ENCODE data around the gene PVR. TPM values are rescaled to one million over a fixed set of nuclear protein-coding genes. Genes with fewer than 3 reads are reported as not detected.
"Not testable (repeated sequence)": the region's sequence is repeated elsewhere in the genome, so short reads cannot be mapped to it uniquely, and the experiment has no call there.

PVR gene
- total RNA-seq, 1 experiment from 2014 or later: 42.3 TPM

- H3K27me3 ChIP-seq (ENCODE audit: control insufficient read depth, insufficient read depth, low read length); H3K36me3 ChIP-seq (replicated peaks; ENCODE audit: control insufficient read depth, insufficient read depth, low read length); H3K4me3 ChIP-seq (ENCODE audit: insufficient read depth, low read depth, low read length): not testable (repeated sequence)
- peak; percentile 56 for DNase-seq
Measured at GRCh38 chr19:44610497-44610896, 33.2 kb upstream of the PVR start.

- DNase-seq: no peak
Measured at GRCh38 chr19:44611812-44612295, 31.9 kb upstream of the PVR start.

DNA sequence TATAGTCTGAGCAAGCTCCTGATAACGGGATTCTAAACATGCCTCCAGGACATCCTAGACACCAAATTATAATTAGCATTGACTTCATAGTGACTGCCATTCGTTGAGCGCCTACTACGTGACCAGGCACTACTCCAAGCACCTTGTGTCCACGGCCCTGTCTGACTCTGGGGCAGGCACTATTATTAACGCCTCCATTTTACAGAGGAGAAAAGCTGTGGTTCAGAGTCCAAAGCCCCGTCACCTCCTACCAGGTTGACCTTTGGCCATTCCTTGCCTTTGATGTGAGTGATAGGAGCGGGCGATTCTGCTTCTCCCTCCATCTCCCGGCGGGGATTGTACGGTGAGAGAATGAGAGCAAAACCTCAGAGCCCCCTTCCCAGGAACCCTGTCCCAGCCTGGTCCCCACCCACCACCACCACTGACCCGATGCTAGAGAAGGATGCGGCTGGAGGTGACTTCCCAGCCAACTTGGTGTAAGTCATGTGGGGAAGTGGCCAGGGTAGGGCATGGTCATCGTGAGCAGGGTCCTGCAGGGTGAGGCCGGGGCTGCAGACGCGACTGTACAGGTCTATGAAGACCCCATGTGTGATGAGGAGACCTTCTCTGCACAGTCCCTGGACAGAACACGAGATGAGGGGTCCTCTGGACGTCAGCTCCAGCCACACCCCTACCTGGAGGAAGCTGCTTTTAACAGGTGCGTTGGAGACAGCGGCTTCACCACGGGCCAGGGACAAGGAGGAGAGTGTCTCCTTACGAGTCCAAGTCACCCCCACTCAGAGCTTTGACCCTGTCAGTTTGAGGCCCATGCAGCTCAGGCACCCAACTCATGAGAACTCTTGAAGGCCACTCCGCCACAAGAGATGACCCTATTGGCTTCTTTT lies 30.2 kb upstream of the PVR start, which contains the start of gene IGSF23:
Gene IGSF23, plus strand, starts transcription at position 269 of the 884 bp plus-strand sequence. Its CDS starts 83 bp downstream, at position 352.
- DNase-seq: no peak
- Histone ChIP-seq H3K4me3 (ENCODE audit: insufficient read depth, low read depth, low read length) (no peak within 1 kb of the TSS), H3K36me3 (replicated peaks; ENCODE audit: control insufficient read depth, insufficient read depth, low read length) (no peaks in the 10 kb centered on the region), H3K27me3 (ENCODE audit: control insufficient read depth, insufficient read depth, low read length) (no peaks in the 10 kb centered on the region)

More at GRCh38 chr19:44611812-44612295, 31.9 kb upstream of the PVR start:
- no peaks in the 10 kb centered on the region for H3K36me3 ChIP-seq (replicated peaks; ENCODE audit: control insufficient read depth, insufficient read depth, low read length)
- no peaks in the 10 kb centered on the region for H3K27me3 ChIP-seq (ENCODE audit: control insufficient read depth, insufficient read depth, low read length)
- no peak overlapping the region for H3K4me3 ChIP-seq (ENCODE audit: insufficient read depth, low read depth, low read length)

- H3K4me3 ChIP-seq (ENCODE audit: insufficient read depth, low read depth, low read length): no peak overlapping the region
- no peaks in the 10 kb centered on the region for H3K27me3 ChIP-seq (ENCODE audit: control insufficient read depth, insufficient read depth, low read length)
- no peak for DNase-seq
- no peaks in the 10 kb centered on the region for H3K36me3 ChIP-seq (replicated peaks; ENCODE audit: control insufficient read depth, insufficient read depth, low read length)
Measured at GRCh38 chr19:44614313-44614712, 29.4 kb upstream of the PVR start.

- Histone ChIP-seq H3K36me3 (replicated peaks; ENCODE audit: control insufficient read depth, insufficient read depth, low read length) (no peaks in the 10 kb centered on the region), H3K4me3 (ENCODE audit: insufficient read depth, low read depth, low read length) (no peak overlapping the region), H3K27me3 (ENCODE audit: control insufficient read depth, insufficient read depth, low read length) (no peaks in the 10 kb centered on the region)
- DNase-seq: no peak
Measured at GRCh38 chr19:44615863-44616247, 27.9 kb upstream of the PVR start.

DNA sequence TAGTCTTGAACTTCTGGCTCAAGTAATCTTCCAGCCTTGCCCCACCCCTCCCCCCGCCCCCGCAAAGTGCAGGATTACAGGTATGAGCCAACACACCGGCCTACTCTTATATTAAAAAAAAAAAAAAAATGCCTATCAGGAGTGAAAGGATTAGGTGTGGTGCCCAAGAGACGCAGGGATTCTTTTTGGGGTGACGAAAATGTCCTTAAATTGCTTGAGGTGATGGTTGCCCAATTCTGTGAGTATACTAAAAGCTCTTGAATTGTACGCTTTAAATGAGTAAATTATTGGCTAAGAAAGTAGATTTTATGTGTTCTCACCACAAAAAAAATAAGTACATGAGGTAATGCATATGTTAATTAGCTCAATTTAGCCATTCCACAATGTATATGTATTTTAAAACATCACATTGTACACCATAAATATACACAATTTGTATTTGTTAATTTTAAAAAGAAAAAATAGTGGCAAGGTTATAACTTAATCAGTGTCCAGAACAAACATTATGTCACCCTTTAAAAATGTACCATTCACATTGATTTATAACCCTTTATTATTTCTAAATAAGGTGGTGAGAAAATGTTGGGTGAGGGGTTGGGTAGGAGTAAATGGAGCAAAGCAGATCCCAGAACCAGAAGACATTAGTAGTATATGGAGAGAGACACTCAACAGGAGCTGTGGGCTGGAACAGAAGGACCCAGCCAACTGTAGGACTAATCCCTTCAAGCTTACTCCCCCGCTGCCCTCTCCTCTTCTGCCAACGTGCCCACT lies 26.4 kb upstream of the PVR start:
- DNase-seq: no peak
- H3K4me3 ChIP-seq (ENCODE audit: insufficient read depth, low read depth, low read length): no peak overlapping the region
- H3K27me3 ChIP-seq (ENCODE audit: control insufficient read depth, insufficient read depth, low read length): no peaks in the 10 kb centered on the region
- H3K36me3 ChIP-seq (replicated peaks; ENCODE audit: control insufficient read depth, insufficient read depth, low read length): no peaks in the 10 kb centered on the region

GRCh38 chr19:44618640-44619357 lies 24.9 kb upstream of the PVR start:
- no peak overlapping the region for H3K4me3 ChIP-seq (ENCODE audit: insufficient read depth, low read depth, low read length)
- no peak for DNase-seq
- H3K27me3 ChIP-seq (ENCODE audit: control insufficient read depth, insufficient read depth, low read length): no peaks in the 10 kb centered on the region
- H3K36me3 ChIP-seq (replicated peaks; ENCODE audit: control insufficient read depth, insufficient read depth, low read length): no peaks in the 10 kb centered on the region

GRCh38 chr19:44620667-44621066 lies 23.0 kb upstream of the PVR start:
- H3K27me3 ChIP-seq (ENCODE audit: control insufficient read depth, insufficient read depth, low read length): no peaks in the 10 kb centered on the region
- no peak overlapping the region for H3K4me3 ChIP-seq (ENCODE audit: insufficient read depth, low read depth, low read length)
- no peak for DNase-seq
- no peaks in the 10 kb centered on the region for H3K36me3 ChIP-seq (replicated peaks; ENCODE audit: control insufficient read depth, insufficient read depth, low read length)

GRCh38 chr19:44621367-44621766 lies 22.3 kb upstream of the PVR start:
- no peak for DNase-seq
- no peaks in the 10 kb centered on the region for H3K36me3 ChIP-seq (replicated peaks; ENCODE audit: control insufficient read depth, insufficient read depth, low read length)
- H3K27me3 ChIP-seq (ENCODE audit: control insufficient read depth, insufficient read depth, low read length): no peaks in the 10 kb centered on the region
- H3K4me3 ChIP-seq (ENCODE audit: insufficient read depth, low read depth, low read length): no peak overlapping the region

GRCh38 chr19:44623080-44623479 lies 20.6 kb upstream of the PVR start:
- DNase-seq: no peak
- H3K4me3 ChIP-seq (ENCODE audit: insufficient read depth, low read depth, low read length): no peak overlapping the region
- H3K27me3 ChIP-seq (ENCODE audit: control insufficient read depth, insufficient read depth, low read length): no peaks in the 10 kb centered on the region

GRCh38 chr19:44623626-44624025 lies 20.1 kb upstream of the PVR start:
- Histone ChIP-seq H3K4me3 (ENCODE audit: insufficient read depth, low read depth, low read length) (no peak overlapping the region), H3K27me3 (ENCODE audit: control insufficient read depth, insufficient read depth, low read length) (no peaks in the 10 kb centered on the region), H3K36me3 (replicated peaks; ENCODE audit: control insufficient read depth, insufficient read depth, low read length) (no peaks in the 10 kb centered on the region)
- DNase-seq: no peak

More at GRCh38 chr19:44623080-44623479, 20.6 kb upstream of the PVR start:
- H3K36me3 ChIP-seq (replicated peaks; ENCODE audit: control insufficient read depth, insufficient read depth, low read length): no peaks in the 10 kb centered on the region

- H3K4me3 ChIP-seq (ENCODE audit: insufficient read depth, low read depth, low read length): no peak overlapping the region
- no peaks in the 10 kb centered on the region for H3K27me3 ChIP-seq (ENCODE audit: control insufficient read depth, insufficient read depth, low read length)
- DNase-seq: no peak
Measured at GRCh38 chr19:44624840-44625354, 18.8 kb upstream of the PVR start.

GRCh38 chr19:44625637-44626036 lies 18.1 kb upstream of the PVR start:
- not testable (repeated sequence) for H3K27me3 ChIP-seq (ENCODE audit: control insufficient read depth, insufficient read depth, low read length); DNase-seq; H3K36me3 ChIP-seq (replicated peaks; ENCODE audit: control insufficient read depth, insufficient read depth, low read length); H3K4me3 ChIP-seq (ENCODE audit: insufficient read depth, low read depth, low read length)

More at GRCh38 chr19:44624840-44625354, 18.8 kb upstream of the PVR start:
- no peaks in the 10 kb centered on the region; the same call in 1 of the 2 replicates for H3K36me3 ChIP-seq (replicated peaks; ENCODE audit: control insufficient read depth, insufficient read depth, low read length)

DNA sequence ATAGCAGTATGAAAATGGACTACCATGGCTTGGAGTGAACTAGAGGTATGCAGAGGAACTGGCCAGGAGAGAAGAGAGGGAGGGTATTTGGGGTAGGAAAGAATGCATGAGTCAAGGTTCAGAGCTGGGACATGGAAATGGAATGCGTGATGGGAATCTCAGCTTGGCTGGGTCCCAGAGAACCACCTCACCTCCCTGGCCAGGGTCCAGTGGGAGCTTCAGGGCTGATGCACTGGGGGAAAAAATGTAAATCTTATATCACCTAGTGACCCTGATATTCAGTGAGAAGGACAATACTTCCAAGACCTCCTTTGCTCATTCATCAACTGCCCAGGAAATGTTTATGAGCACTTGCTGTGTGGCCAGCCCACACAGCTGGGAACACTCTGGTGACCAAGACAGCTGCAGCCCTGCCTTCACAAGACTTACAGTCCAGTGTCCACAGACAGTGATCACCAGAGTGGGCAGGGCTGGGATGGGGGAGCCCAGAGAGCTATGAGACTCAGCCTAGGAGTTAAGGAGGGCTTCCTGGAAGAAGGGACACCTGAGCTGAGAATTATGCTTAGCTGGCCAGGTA lies 17.6 kb upstream of the PVR start:
- Histone ChIP-seq H3K36me3 (replicated peaks; ENCODE audit: control insufficient read depth, insufficient read depth, low read length) (no peaks in the 10 kb centered on the region; the same call in 1 of the 2 replicates), H3K4me3 (ENCODE audit: insufficient read depth, low read depth, low read length) (no peak overlapping the region), H3K27me3 (ENCODE audit: control insufficient read depth, insufficient read depth, low read length) (no peaks in the 10 kb centered on the region)
- DNase-seq: no peak

Data from H7 (cell line).